B cell (primary cell): ENCODE data around the gene LYRM1. TPM values are rescaled to one million over a fixed set of nuclear protein-coding genes. Genes with fewer than 3 reads are reported as not detected.

Experiments used
- ATAC-seq: fragments of 200-7000 bp; cut with Tn5 transposase; one replicate; pipeline ENCODE4 v1.10.0; 2021; ENCODE audit warnings: low read depth, mild to moderate bottlenecking, moderate number of reproducible peaks, moderate library complexity
- CTCF ChIA-PET: fragments of 350-600 bp; sonication (Branson Sonifier 250); formaldehyde crosslinking; loops from one replicate; lab custom pipeline; 2021; ENCODE audit warnings: antibody characterized with exemption, inconsistent platforms; lab: Charles Lee
- POLR2A ChIA-PET: fragments of 350-600 bp; sonication (Branson Sonifier 250); formaldehyde crosslinking; loops from one replicate; lab custom pipeline; 2021; ENCODE audit warnings: antibody characterized with exemption; lab: Charles Lee
- DNase-seq: peaks from one replicate; pipeline ENCODE4 v3.0.0; 2013
- H2AFZ ChIP-seq: 2 replicates; pipeline ENCODE4 v1.6.1; 2012; ENCODE audit warnings: mild to moderate bottlenecking, low read depth, low read length; ENCODE audit not compliant: insufficient read depth, poor library complexity, severe bottlenecking
- H3K27ac ChIP-seq, 2 donors: 1 replicate in 1 of 2; 2 replicates in 1 of 2; pipeline ENCODE4 v1.5.1; 2012 to 2013; ENCODE audit warnings: low read length in 2 of 2, mild to moderate bottlenecking in 2 of 2, moderate library complexity in 1 of 2
- H3K27me3 ChIP-seq, 4 experiments: fragments of 200-600 bp in 1 of 4; sonication (generic) in 1 of 4; replicated peaks in 1 of 4; 1 replicate in 2 of 4; 2 replicates in 2 of 4; pipeline versions ENCODE4 v1.6.1 to v1.7.0; 2013 to 2016; ENCODE audit warnings: low read length in 3 of 4, mild to moderate bottlenecking in 2 of 4, mixed read lengths in 1 of 4, moderate library complexity in 1 of 4; ENCODE audit not compliant: insufficient read depth in 4 of 4, control insufficient read depth in 3 of 4; ENCODE audit errors: control extremely low read depth in 1 of 4
- H3K36me3 ChIP-seq, 2 experiments: replicated peaks in 1 of 2; 1 replicate in 1 of 2; 2 replicates in 1 of 2; pipeline versions ENCODE4 v1.6.1 to v1.7.1; 2013; ENCODE audit warnings: low read length in 1 of 2; ENCODE audit not compliant: insufficient read depth in 2 of 2, control insufficient read depth in 1 of 2; ENCODE audit errors: control extremely low read depth in 1 of 2, extremely low read depth in 1 of 2
- H3K4me1 ChIP-seq, 2 donors: fragments of 200-600 bp in 1 of 2; sonication (generic) in 1 of 2; 1 replicate in 1 of 2; 2 replicates in 1 of 2; pipeline versions ENCODE4 v1.5.1 to v1.6.1; 2013 to 2017; ENCODE audit warnings: low read length in 2 of 2; ENCODE audit not compliant: control insufficient read depth in 2 of 2, insufficient read depth in 2 of 2
- H3K4me2 ChIP-seq: replicated peaks from 2 replicates; pipeline ENCODE3; 2012; ENCODE audit warnings: mild to moderate bottlenecking, low read depth, low read length; ENCODE audit not compliant: poor library complexity, severe bottlenecking
- H3K4me3 ChIP-seq, 5 experiments: fragments of 200-600 bp in 1 of 5; sonication (generic) in 1 of 5; 1 replicate in 3 of 5; 2 replicates in 2 of 5; pipeline versions ENCODE4 v1.5.1 to v1.7.0; 2011 to 2016; ENCODE audit warnings: low read length in 4 of 5, mild to moderate bottlenecking in 4 of 5, low read depth in 2 of 5, control low read depth in 1 of 5, moderate library complexity in 1 of 5; ENCODE audit not compliant: insufficient read depth in 1 of 5; ENCODE audit errors: control extremely low read depth in 1 of 5, extremely low read depth in 1 of 5
- H3K79me2 ChIP-seq: fragments of 200-600 bp; sonication (generic); one replicate; pipeline ENCODE4 v1.6.0; 2016; ENCODE audit warnings: low read length; ENCODE audit not compliant: control insufficient read depth, insufficient read depth
- H3K9ac ChIP-seq: fragments of 200-600 bp; sonication (generic); 2 replicates; pipeline ENCODE4 v1.6.1; 2017; ENCODE audit warnings: mild to moderate bottlenecking, low read length, moderate library complexity
- H3K9me3 ChIP-seq, 3 donors: one replicate each; pipeline versions ENCODE4 v1.6.1 to v1.7.1; 2013; ENCODE audit warnings: low read length in 2 of 3; ENCODE audit not compliant: control insufficient read depth in 2 of 3, insufficient read depth in 1 of 3; ENCODE audit errors: control extremely low read depth in 1 of 3
- H4K20me1 ChIP-seq: 2 replicates; pipeline ENCODE4 v1.6.0; 2012; ENCODE audit warnings: mild to moderate bottlenecking, low read length; ENCODE audit not compliant: insufficient read depth, control insufficient read depth, poor library complexity, severe bottlenecking
- H3K27ac Mint-ChIP-seq: one replicate; pipeline ENCODE4 v1.8.0; 2021; ENCODE audit warnings: mixed read lengths
- H3K27me3 Mint-ChIP-seq: one replicate; pipeline ENCODE4 v1.8.0; 2021; ENCODE audit warnings: mixed read lengths
- H3K4me1 Mint-ChIP-seq: one replicate; pipeline ENCODE4 v1.8.0; 2021; ENCODE audit warnings: mixed read lengths
- H3K4me3 Mint-ChIP-seq: one replicate; pipeline ENCODE4 v1.8.0; 2021; ENCODE audit warnings: mixed read lengths
- H3K9me3 Mint-ChIP-seq: one replicate; pipeline ENCODE4 v1.8.0; 2022; ENCODE audit warnings: mixed read lengths; ENCODE audit not compliant: insufficient read depth
- CTCF ChIP-seq: fragments of 200-600 bp; IDR thresholded peaks from one replicate; pipeline ENCODE4 v1.8.0; 2022; ENCODE audit warnings: antibody characterized with exemption, mild to moderate bottlenecking
- EZH2 ChIP-seq: IDR thresholded peaks from 2 replicates; pipeline ENCODE4 v1.6.1; 2012; ENCODE audit warnings: borderline replicate concordance, low read depth, mild to moderate bottlenecking, moderate library complexity, low read length; ENCODE audit not compliant: insufficient read depth, poor library complexity, severe bottlenecking
- WGBS: methylation state at CpG from one replicate; pipeline ENCODE4 v1.1.5; 2013; ENCODE audit warnings: missing lambda C conversion rate; ENCODE audit not compliant: insufficient coverage; 5-methylcytosine and 5-hydroxymethylcytosine counted together
- intact Hi-C: fragments of 100-400 bp; cut with micrococcal nuclease; formaldehyde crosslinking; loops from one replicate; pipeline ENCODE4 v1.10.0; 2022
- polyA plus RNA-seq: library from polyadenylated mRNA; depleted of rRNA; stranded (reverse); fragments of >200 nt; gene quantifications from 2 replicates; pipeline ENCODE4 v1.2.3, GENCODE V29; 2012
- total RNA-seq, 2 donors: library from RNA; stranded (reverse); fragments of 120-200 nt in 1 of 2; gene quantifications; 1 replicate in 1 of 2; 2 replicates in 1 of 2; pipeline versions ENCODE4 v1.2.3 to v1.2.4, GENCODE V29; 2013 to 2022

LYRM1 gene
- total and polyA plus RNA-seq, 2 donors (not counting 1 experiment from before 2014, with no cell fraction given) = 20.0 to 21.8 TPM

GRCh38 chr16:20930365-20930690 is 29.8 kb downstream of the LYRM1 start:
- ATAC-seq (no peak), DNase-seq (no peak)
- TF ChIP-seq CTCF = no peak
- TF ChIP-seq EZH2 = no peak
- peaks cover 4 to 6% of the 10 kb centered on the region in 2 experiments for H3K36me3 ChIP-seq
- Mint-ChIP-seq H3K4me3 (no peak overlapping the region), H3K27me3 (no peaks in the 10 kb centered on the region), H3K27ac (no peak overlapping the region), H3K4me1 (no peaks in the 10 kb centered on the region), H3K9me3 (no peaks in the 10 kb centered on the region)
- H3K4me1 ChIP-seq = no peaks in the 10 kb centered on the region
- no peaks in the 10 kb centered on the region for H3K79me2 ChIP-seq
- intact Hi-C loops = no loop called here
- H3K27ac ChIP-seq = no peak overlapping the region
- H3K4me2 ChIP-seq = no peak overlapping the region
- no CpG with 5 or more reads among the region's 1 CpG for WGBS
- H4K20me1 ChIP-seq = no peaks in the 10 kb centered on the region
- H3K9me3 ChIP-seq = no peaks in the 10 kb centered on the region
- ChIA-PET CTCF (no interaction called here), POLR2A (interaction anchor here (0.7 kb wide), 1 partner anchor 36 kb away, joined by 5 read pairs; no protein-coding TSS in a partner anchor)
- H3K27me3 ChIP-seq = no peaks in the 10 kb centered on the region
- no peak overlapping the region for H2AFZ ChIP-seq
- no peak overlapping the region for H3K9ac ChIP-seq
- H3K4me3 ChIP-seq = no peak overlapping the region

- no peaks in the 10 kb centered on the region for H3K79me2 ChIP-seq
- Mint-ChIP-seq H3K27ac (no peak overlapping the region), H3K4me3 (no peak overlapping the region), H3K9me3 (no peaks in the 10 kb centered on the region), H3K4me1 (no peaks in the 10 kb centered on the region), H3K27me3 (no peaks in the 10 kb centered on the region)
- intact Hi-C loops = no loop called here
- POLR2A ChIA-PET = no interaction called here
- H3K27ac ChIP-seq = no peak overlapping the region
- no peaks in the 10 kb centered on the region for H3K36me3 ChIP-seq
- no peaks in the 10 kb centered on the region for H3K27me3 ChIP-seq
- no peak overlapping the region for H3K9ac ChIP-seq
- no peak for TF ChIP-seq EZH2
- TF ChIP-seq CTCF = no peak
- no peaks in the 10 kb centered on the region for H4K20me1 ChIP-seq
- ATAC-seq (no peak), DNase-seq (no peak)
- H3K4me3 ChIP-seq = no peak overlapping the region
- no peaks in the 10 kb centered on the region for H3K9me3 ChIP-seq
- WGBS = 100% methylated on average over 3 of the region's 5 CpGs
- H2AFZ ChIP-seq = no peak overlapping the region
- H3K4me2 ChIP-seq = no peak overlapping the region
- no peaks in the 10 kb centered on the region for H3K4me1 ChIP-seq
- CTCF ChIA-PET = no interaction called here
These were observed 30.6 kb downstream of the LYRM1 start for GRCh38 chr16:20931066-20931600.
